Fibroblast of skin of right quadriceps (primary cell): ENCODE data around the gene FUBP3.

ENCODE experiments used
- DNase-seq: peaks from one replicate; pipeline ENCODE4 v3.0.0-alpha.2; 2013

The FUBP3 gene

DNA sequence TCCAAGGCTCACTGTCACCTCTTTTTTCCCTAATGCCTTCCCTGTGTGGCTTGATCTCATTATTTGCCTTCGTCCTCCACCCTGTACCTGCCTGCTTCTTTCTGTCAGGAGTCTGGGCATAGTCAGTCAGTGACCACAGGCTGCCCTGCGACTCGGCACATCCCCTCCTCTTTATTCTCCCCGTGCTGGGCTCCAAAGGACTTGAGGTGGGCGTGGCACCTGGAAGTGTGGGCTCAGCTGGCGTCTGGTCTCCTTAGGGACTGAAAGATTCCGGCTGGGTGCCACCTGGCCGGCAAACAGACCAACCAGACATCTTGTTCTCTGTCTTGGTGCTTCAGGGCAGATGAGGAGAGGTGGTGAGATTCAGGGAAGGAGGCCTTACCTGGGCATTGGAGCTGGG is 55.4 kb downstream of the FUBP3 start:
- DNase-seq, result no peak

DNA sequence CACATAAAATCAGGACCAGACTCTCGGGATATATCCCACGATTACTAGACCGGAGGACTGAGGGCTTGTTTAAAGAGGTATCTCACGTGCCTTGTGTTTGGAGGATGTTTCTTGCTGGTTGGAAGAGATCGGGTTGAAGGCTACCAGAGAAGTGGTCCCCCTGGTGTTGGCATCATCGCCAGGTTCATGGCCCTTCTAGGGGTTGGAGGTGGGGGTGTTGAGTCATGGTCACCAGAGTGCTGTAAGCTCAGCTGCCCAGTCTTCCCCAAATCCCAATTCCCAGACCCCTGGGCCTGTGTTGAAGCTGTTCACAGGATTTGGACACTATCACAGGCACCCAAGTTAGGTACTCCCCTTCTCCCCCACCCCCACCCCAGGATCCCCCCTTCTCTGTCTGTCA is 55.9 kb downstream of the FUBP3 start:
- no peak for DNase-seq

DNA sequence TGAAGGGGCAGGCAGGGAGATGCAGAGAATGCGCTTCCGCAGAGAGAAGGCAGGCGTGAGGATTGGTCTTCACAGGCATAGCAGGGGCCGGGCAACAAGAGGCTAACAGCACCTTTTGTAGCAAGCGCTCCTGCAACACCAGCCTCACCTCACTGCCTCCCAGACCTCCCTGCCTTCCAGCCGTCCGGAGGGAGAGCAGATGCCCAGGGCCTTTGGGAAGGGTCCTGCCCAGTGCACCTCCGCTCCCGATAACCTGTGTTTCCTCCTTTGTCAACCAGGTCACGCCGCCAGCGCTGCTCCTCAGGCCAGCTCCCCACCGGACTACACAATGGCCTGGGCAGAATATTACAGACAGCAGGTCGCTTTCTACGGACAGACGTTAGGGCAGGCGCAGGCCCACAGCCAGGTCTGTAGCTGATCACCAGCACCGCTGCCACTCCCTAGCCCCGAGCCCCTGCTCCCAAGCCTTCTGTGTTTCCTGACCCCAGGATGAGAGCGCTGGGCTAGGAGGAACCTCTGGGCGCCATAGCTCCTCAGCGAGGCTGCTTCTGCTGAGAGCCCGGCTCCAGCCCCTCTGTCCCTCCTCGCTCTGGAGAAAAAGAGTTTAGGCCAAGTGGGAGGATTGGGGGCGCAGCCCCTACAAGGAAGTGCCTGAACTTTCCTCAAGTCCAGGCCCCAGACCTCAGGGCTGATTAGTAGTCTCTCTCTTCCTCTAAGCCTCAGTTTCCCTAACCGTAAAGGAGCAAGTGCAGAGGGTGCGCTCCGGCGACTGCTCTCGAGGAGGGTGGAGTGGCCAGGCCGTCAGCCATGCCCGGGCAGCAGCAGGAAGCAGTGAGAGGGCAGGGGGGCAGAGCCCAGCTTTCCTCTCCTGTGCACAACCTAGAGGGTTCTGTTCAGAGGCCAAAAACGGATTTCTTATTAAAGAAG is 56.6 kb downstream of the FUBP3 start:
- no peak for DNase-seq

DNA sequence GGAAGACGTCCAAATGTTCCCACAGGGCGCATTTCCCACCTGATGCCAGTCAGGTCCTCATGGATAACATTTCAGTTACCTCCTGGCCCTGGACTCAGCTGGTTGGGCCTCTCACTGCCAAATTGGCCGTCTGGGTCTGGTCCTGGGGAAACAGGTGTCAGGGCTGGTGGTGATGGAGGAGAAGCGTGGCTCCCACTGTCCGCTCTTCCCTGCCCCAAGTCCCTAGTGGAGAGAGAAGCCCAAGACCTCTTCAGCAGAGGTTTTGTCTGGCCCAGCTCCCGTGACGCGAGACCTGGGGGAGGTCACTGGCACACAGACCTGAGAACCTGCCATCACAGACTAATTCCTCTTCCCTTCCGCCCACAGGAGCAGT is 57.3 kb downstream of the FUBP3 start:
- DNase-seq, result no peak

DNA sequence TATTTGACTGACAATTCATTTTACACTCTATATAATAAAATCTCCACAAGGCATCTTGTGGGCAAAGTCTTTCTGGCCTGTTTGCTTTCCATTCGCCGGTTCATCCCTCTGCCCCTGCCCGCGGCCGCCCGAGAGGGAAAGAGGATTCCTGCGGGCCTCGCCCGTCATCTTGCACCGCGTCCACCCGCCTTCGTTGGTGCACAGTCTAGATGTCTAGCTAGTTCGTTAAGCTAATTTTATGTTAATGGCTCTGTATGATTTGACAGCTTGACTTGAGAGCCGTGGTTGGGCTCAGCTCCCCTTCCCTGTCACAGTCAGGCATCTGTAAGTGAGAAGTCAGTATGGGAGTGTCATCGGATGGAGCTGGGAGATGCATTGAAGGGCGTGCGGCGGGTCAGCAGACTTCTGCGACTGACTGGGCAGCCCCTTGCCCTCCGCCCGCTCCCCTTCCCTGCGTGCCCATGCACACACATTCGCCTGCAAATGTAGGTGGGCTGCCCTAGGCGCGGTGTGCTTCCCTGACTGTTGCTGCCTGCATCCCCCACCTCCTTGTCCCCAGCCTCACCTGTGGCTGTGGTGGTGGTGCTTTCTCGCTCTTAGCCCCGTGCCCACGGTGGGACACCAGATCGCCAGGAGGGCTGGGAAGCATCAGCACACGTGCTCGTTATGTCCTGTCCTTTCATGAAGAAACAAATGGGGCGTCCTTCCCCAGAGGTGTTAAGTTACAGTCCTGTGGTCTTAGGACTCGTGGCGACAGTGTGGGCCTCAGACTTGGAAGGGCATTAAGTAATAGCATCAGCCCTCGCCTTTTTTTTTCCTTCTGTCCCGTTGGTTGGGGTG is 59.1 kb downstream of the FUBP3 start:
- DNase-seq, result no peak

DNA sequence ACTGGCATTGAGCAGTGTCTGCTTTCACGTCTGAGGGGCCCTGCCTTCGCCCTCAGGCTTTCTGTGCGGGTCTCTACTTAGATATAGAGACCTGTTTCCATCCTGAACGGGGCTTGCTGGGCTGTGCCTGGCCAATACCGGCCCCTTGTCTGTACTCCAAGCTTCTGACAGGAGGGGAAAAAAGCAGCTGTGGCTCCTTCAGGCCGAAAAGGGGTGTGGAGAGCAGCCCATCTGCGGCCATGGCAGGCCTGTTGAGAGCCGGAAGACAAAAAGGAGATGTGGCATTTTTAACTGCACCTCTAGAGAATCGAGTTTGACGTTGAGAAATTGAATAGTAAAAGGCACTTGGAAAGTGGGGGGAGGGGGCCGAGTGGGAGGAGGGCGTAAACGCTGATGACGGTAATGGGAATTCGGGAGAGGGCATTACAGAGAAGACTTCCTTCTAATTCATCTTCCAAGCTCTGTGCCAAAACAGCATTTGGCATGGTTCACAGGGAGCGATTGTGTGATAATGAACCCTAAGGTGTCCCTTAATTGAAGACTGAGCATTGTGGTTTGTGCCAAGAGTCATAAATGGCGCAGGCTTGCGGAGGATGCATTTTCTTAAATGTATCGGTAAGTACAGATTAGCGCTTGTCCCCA is 59.9 kb downstream of the FUBP3 start:
- DNase-seq, result no peak

DNA sequence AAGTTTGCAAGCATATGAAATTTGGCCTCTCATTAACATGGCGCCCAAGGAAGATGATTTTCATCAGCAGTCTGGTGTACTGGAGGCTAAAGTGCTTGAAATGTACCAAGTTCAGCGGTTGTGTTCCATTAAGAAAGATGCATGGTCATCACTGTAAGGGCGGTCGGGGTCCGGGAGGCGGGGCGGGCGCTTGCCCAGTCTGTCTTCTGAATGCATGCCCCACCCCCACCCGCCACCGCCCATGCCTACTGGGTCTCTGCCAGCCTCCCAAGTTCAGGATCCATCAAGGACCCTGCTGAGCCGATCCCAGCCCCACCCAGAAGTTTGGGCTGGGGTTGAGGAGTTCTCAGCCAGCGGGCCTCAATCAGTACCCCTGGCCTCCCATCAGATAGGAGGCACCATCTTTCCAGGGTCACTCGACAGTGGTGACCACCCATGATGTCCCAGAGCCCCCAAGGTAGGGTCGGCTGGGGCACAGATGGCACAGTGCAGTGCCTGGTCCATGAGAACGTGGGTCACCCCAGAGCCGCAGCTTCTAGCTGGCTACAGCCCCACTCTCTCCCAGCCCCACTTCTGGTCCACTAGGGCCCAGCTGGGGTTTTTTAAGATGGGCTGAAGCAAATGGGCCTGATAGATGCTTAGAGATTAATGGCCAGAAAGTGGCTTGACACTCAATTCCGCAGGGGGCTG is 60.6 kb downstream of the FUBP3 start:
- no peak for DNase-seq

DNA sequence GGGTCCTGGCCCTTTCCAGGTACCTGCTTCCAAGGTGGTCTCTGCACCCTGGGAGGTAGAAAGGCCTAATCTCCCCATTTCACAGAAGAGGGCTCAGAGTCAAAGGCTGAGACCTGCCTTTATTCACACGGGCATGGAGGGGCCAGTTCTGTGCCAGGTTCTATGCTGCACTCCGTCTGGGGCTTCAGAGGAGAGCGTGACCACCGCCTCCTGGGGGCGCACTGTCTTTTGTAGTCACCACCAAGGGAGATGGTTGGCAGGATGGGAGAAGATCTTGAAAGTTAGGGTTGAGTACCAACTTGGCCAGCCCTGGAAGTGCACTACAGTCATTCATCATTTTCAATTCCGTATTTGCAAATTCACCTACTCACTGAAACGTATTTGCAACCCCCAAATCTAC is 61.3 kb downstream of the FUBP3 start:
- DNase-seq, result no peak

DNA sequence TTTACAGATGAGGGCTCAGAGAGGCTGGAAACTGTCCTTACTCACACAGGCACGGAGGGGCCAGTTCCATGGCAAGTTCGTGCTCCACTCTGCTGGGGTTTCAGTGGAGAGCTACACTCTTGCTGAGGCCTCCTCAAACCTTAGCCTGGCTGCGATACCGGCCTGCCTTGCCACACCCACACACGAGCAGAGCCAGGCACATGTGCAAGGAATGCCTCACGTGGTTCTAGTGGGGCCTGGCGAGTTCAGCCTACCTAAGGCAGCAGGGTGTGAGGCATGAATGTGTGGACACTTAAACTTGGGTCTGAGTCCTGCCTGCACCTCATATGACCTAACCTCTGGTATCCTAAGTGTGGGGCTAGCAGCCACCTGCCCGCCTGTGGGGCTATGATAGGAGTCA is 63.5 kb downstream of the FUBP3 start:
- DNase-seq, result no peak

DNA sequence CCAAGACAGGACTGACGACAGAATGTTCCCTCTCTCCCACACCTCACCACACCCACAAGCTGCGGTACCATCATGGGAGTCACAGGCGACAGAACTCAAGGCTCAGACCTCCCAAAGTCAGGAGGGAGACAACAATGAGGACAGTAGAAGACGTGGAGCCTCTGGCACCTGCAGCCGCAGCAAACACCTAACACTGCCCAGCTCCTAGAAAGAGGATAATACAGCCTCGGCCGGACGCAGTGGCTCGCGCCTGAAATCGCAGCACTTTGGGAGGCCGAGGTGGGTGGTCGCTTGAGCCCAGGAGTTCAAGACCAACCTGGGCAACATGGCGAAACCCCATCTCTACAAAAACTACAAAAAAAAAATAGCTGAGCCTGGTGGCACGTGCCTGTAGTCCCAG is 71.8 kb downstream of the FUBP3 start:
- no peak for DNase-seq

DNA sequence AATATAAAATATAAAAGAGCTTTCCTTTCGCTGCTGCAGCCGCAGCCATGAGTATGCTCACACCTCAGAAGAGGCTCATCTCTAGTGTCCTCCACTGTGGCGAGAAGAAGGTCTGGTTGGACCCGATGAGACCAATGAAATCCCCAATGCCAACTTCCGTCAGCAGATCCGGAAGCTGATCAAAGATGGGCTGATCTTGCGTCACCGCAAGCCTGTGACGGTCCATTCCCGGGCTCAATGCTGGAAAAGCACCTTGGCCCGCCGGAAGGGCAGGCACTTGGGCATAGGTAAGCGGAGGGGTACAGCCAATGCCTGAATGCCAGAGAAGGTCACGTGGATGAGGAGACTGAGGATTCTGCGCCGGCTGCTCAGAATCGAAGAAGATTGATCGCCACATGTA is 72.4 kb downstream of the FUBP3 start:
- no peak for DNase-seq

DNA sequence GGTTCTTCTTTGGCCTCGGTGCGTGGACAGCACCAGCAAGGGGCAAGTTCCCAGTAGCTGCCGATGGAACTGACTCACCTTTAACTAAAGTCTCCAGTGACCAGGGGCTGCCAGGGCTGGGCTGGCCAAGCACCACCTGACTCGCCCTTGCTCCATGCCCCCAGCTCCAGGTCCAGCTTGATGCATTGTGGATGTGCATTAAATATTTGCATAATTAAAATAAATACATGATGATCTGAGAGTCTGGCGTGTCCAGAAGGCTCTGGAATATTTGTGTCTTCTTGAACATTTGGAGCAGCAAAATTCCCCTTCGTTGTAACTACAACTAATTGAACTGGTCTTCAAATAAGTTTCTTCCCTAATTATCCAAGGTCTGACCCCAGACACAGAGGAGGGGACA is 75.5 kb downstream of the FUBP3 start:
- DNase-seq, result no peak

DNA sequence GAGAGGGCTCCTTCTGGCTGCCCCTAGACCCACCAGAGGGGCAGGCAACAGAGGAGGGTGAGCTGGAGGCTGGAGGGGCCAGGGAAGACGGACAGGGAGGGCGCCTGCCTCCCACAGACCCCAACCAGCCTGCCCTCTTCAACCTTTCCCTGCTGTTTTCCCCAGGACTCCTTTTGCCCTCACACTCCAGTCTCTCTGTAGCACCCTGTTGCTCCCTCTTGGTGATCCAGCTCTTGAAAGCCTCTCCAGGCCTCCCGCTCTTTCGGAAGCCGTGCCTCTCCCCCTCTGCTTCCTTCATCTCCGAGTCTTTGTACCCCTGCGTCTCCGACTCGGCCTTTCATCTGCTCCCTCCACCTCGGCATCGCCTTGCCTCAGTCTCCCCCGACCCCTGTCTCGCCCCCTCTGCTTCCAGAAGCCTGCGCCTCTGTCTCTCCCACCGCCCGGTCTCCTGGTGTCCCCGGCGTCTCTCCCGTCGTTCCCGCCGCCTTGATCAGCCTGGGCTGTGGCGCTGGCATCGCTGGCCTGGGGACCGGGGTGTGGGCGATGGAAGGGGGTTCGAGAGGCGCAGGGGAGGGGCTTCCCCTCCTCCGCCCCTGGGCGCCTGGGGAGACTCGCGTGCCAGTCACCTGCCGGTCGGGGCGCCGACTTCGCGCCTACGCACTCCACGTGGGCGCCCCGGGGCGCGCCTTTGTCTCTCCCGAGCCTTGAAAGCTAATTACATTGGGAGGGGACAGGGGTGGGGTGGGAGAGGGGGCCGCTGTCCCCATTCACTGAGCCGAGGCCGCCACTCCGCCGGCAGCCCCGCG is 79.7 kb downstream of the FUBP3 start:
- no peak for DNase-seq

DNA sequence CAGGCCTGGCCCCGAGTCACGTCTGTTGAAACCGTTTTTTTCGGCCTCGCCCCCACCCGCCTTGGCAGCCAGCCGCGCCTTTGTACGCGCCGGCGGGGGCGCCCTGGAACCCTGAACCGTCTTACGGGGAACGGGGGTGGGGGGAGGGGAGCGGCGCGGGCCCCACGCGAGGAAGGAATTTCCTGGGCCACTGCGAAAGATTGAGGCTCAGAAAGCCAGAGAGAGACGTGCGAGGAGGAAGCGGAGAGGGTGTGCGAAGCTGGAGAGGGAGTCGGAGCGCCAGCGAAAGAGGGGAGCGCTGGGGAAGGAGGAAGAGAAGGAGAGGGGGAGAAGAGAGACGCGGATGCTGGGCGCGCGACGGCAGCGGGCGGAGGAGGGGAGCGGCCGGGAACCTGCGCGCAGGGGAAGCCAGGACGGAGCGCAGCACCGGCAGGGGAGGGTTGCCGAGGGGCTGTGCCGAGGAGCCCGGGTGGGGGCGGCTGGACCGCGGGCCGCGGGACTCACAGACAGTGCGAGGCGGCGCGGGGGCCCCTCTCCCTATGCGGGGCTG is 80.4 kb downstream of the FUBP3 start:
- DNase-seq, result no peak

DNA sequence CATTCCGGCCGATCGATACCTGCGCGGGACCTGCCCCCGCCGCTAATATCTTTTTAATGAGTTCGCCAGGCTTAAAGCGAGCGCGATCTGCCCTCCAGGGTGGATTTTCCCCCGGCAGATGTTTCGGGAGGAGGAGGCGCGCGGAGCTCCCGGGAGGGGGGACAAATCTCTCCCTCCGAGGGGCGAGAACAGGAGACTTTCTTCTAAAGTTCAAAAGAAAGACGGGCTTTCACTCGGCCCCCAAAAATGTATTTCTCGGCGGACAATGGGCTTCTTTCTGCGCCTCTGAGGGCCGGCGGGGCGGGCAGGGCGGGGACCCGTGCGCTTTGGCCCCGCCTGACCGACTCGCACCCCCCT is 80.9 kb downstream of the FUBP3 start:
- no peak for DNase-seq

DNA sequence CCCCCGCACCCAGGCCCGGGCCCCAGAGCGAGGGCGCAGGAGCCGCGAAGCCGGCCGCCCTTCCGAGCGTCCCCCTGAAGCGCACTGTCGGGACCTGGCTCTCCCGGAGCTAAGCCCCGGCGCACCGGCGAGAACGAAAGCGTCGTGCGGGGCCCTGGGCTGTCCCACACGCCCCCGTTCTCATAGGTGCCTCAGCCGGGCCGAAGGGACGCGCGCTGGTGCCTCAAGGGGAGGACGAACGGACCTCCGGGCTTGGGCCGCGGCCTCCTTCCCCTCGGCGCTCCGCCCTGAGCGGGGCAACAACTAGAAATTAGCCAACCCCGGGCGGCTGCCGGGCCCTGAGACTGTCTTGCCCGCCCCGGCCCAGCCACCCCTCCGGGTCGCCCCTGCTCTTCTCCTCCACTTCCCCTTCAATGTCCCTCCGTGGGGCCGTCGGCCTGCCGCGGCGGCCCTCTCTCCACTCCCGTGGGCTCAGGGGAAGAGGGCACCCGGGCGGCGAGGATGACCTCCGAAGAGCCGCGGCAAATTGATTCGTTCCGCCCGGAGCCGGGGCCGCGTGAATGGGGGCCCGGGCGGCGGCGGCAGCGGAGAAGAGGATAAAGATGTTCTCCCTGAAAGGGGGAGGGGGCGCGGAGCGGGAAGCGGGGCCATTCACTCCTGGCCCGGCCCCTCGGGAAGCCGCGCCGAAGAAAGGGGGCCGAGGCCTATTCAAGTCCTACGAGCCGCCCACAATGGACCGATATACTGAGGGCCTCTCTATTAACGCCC is 81.5 kb downstream of the FUBP3 start:
- no peak for DNase-seq

DNA sequence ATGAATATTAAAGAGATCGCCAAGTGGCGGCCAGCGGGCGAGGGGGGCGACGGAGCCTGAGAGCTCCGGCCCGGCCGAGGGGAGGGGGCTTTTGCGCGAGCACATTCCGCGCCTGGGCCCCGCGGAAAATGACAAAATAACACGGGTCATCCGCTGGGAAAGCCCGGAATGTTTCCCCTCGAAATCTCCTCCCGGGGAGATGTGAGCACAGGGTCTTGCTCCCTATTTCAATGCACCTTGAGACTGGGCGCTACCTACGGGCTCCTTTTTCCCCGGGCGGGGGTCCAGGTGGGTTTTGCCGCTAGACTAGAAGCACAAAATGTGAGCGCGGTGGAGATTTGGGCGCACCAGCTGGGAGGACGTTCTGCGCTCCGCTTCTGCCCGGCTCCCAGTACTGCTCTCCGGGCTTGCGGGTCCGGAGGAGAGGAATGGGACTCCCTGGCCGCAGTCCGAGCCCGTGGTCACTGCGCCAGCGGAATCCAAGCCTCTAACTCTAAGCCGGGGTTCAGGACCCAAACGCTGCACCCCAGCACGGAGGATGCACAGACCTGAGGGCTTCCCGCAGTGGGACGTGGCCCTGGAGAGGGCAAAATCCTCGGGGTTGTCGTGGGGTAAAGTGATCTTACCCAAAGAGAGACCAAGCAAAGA is 82.2 kb downstream of the FUBP3 start:
- DNase-seq, result no peak

DNA sequence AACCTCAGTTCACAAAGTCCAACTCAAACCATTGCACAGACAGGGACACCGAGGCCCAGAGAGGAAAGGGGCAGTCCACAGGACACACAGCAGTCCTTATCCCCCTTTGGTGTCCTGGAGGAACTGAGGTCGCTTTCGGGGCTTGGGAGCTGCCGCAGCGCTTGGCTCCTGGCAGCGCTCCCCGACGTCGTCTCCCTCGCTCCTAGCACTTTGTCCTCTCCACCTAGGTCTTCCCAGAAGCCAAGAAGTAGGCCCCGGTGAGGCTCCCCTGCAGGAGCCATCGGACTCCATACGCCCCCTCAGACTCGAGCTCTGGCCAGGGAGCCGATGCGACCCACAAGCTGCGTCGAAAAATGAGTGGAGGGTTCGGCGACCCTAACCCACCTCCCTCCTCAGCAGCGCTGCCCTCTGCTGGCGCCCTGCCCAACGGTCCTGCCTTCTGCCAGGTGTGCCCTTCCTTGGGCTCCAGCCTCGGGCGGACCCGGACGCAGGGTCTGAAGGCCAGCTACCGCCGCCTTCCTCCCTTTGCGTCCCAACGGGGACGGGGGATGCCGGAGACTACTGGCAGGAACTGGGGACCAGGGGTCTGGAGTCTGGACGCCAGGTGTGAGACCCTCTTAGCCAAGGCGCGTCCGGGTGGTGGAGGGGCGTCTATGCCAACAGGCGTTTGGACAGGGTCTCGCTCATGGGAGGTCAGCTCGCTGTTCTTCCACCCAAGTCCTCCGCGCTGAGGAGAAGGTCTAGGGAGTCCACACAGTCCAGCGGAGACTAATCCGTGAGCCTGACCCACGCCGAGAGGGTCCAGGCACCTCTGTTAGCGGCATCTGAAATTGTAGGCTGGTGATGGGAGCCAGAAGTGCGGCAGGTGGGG is 83.0 kb downstream of the FUBP3 start:
- DNase-seq, result no peak

DNA sequence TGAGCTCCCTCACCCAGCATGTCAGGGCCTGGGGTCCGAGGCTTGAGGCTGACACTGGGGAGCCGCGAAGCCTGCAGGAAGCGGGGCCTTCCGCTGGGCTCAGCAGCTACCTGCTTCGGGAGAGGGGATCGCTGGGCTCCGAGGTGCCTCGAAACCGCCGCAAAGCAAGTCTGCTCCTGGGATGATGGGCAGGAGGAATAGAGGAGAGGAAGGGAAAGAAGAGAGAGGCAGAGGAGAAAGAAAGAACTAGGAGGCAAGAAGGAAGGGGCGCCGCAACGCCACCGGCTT is 83.5 kb downstream of the FUBP3 start:
- no peak for DNase-seq
